Measurements from ENCODE around the gene GLT8D2.

GRCh38 chr12:103960616-103961227 lies 89.3 kb downstream of the GLT8D2 start:
- TF ChIP-seq POLR2AphosphoS5 (IDR thresholded peaks at IDR 0.05; ENCODE audit: low read depth) (no peak), NANOG (IDR thresholded peaks at IDR 0.05; ENCODE audit: borderline replicate concordance) (no peak)
